Measurements from ENCODE around the gene GRID2.

Gene GRID2

GRCh38 chr4:92952426-92952825, 648.7 kb downstream of the GRID2 start:
- DNase-seq (ENCODE audit: low read depth in 1 of 2, low spot score in 1 of 2) = no peak

GRCh38 chr4:92952897-92953296, 649.1 kb downstream of the GRID2 start:
- no peak for DNase-seq (ENCODE audit: low read depth in 1 of 2, low spot score in 1 of 2)

GRCh38 chr4:92953462-92953861, 649.7 kb downstream of the GRID2 start:
- DNase-seq (ENCODE audit: low read depth in 1 of 2, low spot score in 1 of 2) = no peak

DNA sequence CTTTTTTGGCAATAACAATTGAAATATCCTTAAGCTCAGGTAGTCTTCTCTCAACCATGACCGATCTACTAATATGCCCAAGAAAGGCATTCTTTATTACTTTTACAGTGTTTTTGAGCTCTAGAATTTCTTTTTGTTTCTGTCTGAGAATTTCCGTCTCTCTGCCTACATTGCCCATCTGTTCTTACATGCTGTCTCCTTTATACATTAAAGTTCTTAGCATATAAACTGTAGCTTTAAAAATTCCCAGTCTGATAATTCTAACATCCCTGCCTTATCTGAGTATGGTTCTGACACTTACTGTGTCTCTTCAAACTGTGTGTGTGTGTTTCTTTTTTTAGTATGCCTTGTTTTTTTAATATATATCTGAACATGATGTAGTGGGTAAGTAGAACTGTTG, 658.1 kb downstream of the GRID2 start:
- no peak for DNase-seq (ENCODE audit: low read depth in 1 of 2, low spot score in 1 of 2)

DNA sequence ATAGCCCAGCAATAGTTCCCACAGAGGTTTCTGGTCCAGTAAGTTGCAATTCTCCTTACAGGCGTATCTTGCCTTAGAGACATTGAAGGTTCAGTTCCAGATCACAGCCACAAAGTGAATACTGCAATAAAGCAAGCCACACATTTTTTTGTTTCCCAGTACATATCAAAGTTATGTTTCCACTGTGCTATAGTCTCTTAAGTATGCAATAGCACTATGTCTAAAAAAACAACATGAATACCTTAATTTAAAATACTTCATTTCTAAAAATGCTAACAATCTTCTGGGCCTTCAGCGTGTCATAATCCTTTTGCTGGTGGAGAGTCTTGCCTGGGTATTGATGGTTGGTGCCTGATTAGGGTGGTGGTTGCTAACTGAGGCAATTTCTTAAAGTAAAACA, 659.1 kb downstream of the GRID2 start:
- no peak for DNase-seq (ENCODE audit: low read depth in 1 of 2, low spot score in 1 of 2)

- DNase-seq (ENCODE audit: low read depth in 1 of 2, low spot score in 1 of 2) = no peak
Observed at GRCh38 chr4:92968556-92968955, 664.8 kb downstream of the GRID2 start.

DNA sequence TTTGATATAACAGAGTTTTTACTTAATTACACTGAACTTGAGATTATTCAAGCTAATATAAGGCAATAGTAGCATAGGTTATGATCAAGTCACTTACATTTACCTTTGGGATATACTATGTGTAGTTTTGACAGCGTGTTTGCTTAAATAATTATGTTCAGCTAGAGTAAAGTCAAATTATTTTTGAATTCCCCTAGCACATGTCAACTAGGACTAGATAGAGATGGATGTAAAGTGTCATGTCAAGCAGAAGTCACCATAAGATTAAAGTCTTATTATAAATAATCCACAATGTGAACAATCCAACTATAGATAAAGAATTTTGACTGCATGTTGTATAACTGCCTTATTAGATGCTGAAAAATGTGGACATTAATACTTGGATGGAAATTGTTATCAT, 665.2 kb downstream of the GRID2 start:
- no peak for DNase-seq (ENCODE audit: low read depth in 1 of 2, low spot score in 1 of 2)

DNA sequence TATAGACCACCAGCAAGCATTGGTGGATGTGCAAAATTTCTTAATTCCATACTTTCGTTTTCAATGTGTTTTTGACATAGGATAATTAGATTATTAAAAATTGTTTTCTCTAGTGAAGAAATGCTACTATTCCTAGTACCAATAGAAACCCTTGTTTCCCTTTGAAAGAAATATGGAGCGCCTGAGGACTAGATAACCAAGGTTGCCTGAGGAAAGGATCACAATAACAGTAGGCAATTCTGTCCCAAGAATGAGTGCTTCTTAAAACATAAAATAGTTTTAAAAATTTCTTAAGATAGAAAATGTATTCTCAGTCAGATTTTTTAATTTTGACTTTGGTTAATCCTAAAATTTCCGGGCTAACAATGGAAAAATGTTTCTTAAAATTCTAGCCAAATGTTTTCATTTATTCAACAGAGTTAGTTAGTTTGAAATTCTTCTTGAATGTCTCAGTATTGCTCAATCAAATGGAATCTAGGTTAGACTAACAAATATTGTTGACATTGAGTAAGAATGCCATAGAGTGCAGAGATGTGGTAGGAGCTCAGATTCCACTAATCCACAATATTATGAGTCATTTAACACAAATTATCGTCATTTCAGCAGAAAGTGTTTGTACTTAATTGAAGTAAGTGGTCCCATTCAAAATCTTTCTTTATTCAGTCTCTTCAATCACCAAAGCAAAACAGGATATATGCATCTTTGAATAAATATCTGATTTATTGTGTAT, 666.0 kb downstream of the GRID2 start:
- DNase-seq (ENCODE audit: low read depth in 1 of 2, low spot score in 1 of 2) = no peak

- DNase-seq (ENCODE audit: low read depth in 1 of 2, low spot score in 1 of 2) = no peak
Observed at GRCh38 chr4:92970996-92971395, 667.2 kb downstream of the GRID2 start.

DNA sequence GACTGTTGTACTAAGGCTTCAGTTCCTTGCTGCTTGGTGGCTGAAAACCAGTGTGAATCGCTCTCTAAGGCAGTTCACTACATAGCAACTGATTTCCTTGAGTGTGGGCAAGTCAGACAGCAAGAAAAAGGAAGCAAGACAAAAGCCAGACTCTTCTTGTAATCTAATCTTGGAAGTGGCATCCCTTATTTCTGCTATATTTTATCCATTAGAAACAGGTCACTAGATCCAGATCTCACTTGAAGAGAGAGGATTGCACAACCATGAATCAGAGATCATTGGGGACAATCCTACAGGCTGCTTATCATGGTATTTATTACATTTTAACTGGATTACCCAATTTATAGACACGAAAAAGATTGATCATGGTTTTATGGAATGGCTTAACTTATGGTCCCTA, 684.5 kb downstream of the GRID2 start:
- no peak for DNase-seq (ENCODE audit: low read depth in 1 of 2, low spot score in 1 of 2)

GRCh38 chr4:92992758-92993157, 689.0 kb downstream of the GRID2 start:
- no peak for DNase-seq (ENCODE audit: low read depth in 1 of 2, low spot score in 1 of 2)

- no peak for DNase-seq (ENCODE audit: low read depth in 1 of 2, low spot score in 1 of 2)
Observed at GRCh38 chr4:92994727-92995126, 691.0 kb downstream of the GRID2 start.

DNA sequence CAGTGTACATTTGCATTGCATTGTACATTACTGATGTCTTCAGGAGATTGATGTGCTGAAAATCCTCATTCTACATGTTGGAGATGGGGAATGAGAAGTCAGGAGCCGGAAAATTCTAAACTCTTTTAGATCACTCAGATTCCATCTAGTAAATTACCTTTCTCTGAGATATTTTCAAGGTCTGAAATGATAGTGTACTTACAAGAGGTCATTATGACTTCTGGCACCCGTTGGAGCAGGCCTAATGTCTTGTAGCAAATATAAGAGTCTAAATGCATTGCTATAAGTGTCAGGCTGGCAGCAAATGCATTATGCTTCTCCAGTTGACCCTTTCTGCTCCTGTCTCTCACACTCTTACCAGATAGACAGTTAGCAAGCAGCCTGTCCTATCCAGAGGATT, 692.8 kb downstream of the GRID2 start:
- DNase-seq (ENCODE audit: low read depth in 1 of 2, low spot score in 1 of 2) = no peak

GRCh38 chr4:93000910-93001309, 697.1 kb downstream of the GRID2 start:
- no peak for DNase-seq (ENCODE audit: low read depth in 1 of 2, low spot score in 1 of 2)

GRCh38 chr4:93002240-93002639, 698.5 kb downstream of the GRID2 start:
- DNase-seq (ENCODE audit: low read depth in 1 of 2, low spot score in 1 of 2) = no peak

GRCh38 chr4:93016350-93016749, 712.6 kb downstream of the GRID2 start:
- DNase-seq (ENCODE audit: low read depth in 1 of 2, low spot score in 1 of 2) = no peak

GRCh38 chr4:93018243-93018642, 714.5 kb downstream of the GRID2 start:
- no peak for DNase-seq (ENCODE audit: low read depth in 1 of 2, low spot score in 1 of 2)

DNA sequence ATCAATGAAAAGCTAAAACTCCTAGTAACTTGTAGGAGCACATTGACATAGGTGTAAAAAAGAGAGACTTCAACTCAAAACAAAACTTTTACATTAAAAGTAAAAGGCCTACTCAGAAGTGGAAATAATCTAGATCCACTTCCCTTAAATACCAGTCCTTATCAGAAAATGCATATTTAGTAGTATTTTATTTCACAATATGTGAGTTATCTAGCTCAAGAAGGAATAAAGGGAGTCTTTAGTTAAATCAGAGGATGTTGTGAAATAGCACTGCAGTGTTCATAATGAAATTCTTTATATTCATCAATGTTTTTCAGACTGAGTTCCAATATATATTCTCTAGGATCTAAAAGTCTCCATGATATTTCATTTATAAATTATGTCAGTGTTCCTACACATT, 715.0 kb downstream of the GRID2 start:
- no peak for DNase-seq (ENCODE audit: low read depth in 1 of 2, low spot score in 1 of 2)

GRCh38 chr4:93029769-93030168, 726.0 kb downstream of the GRID2 start:
- DNase-seq (ENCODE audit: low read depth in 1 of 2, low spot score in 1 of 2) = no peak

DNA sequence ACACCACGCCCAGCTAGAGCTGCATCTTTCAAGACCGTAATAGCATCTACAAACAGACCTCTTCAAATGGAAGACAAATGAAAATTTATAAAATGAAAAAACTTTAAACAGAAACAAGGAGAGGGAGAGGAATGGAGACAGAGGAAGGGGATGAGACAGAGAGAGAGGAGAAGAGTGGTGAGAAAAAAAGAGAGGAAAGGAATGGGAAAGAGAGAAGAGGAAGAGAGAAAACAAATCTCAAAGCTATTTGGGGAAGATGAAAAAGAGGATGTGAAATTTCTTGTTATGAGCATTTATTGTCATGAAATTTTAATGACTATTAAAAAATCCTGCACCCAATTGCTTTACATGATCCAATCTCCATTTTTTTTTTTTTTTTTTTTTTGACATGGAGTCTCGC, 726.9 kb downstream of the GRID2 start:
- no peak for DNase-seq (ENCODE audit: low read depth in 1 of 2, low spot score in 1 of 2)

DNA sequence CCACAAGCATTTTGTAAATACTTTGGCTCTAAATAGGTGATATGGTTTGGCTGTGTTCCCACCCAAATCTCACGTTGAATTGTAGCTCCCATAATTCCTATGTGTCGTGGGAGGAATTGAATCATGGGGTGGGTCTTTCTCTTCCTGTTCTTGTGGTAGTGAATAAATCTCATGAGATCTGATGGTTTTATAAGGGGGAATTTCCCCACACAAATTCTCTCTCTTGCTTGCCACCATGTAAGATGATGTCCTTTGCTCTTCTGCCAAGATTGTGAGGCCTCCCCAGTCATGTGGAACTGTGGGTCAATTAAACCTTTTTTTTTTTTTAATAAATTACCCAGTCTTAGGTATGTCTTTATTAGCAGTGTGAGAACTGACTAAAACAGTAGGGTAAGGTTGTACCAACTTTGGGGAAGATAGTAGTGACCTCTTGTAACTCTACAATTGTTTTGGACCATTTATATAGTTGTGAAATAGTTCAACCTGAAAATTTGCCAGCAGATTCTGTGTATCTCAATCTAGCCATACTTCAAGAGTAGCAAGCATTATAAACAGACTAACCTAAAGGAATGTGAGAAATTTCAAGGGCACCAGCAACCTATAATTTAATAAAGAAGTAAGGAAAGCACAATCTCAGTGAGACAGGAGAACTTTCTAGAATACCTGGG, 727.8 kb downstream of the GRID2 start:
- DNase-seq (ENCODE audit: low read depth in 1 of 2, low spot score in 1 of 2) = no peak

DNA sequence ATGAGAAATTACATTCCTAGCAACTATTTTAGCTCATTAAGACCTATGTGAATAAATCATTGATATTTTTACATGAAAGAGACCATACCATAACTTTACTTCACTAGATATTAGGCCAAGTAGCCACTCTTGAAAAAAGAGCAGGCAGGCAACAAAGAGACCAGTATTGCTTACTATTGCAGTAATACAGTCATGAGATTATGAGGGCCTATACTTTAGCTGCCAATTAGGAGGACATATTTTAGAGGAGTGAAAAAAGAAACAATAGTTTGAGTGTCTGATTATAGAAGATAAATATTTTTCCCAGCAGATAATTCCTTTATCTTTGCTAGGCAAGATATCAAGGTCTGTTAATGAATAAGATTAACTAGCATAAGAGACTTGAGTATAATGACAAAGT, 739.0 kb downstream of the GRID2 start:
- no peak for DNase-seq (ENCODE audit: low read depth in 1 of 2, low spot score in 1 of 2)

DNA sequence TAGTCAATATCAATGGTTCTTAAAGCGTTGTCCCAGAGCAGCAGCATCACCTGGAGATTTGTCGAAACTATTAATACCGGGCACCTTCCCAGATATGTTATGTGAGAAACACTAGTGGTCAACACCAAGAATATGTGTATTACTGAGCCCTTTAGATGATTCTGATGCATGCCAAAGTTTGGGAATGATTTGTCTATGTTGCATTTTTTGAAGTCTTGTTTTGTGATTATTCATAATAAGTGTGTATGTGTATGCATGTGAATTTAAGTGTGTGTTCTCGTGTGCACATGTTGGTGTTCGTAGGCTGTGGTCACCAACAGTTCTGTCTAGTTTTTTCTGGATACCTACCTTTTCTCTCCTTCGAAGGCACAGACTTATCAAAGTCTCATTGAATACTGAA, 749.4 kb downstream of the GRID2 start:
- no peak for DNase-seq (ENCODE audit: low read depth in 1 of 2, low spot score in 1 of 2)

All from stimulated activated CD4-positive, alpha-beta T cell treated with anti-CD3 and anti-CD28 coated beads, Interleukin-15, amount 100 ng/mL, for 1 hour (primary cell).